Upper lobe of left lung (tissue), 6 donors: ENCODE measurements around the gene ABL2. TPM values are rescaled to one million over a fixed set of nuclear protein-coding genes. Genes with fewer than 3 reads are reported as not detected.
"Not testable (repeated sequence)": the region's sequence is repeated elsewhere in the genome, so short reads cannot be mapped to it uniquely, and the experiment has no call there.

Source experiments
- ATAC-seq, 2 donors: fragments of 200-7000 bp; cut with Tn5 transposase; one replicate each; pipeline ENCODE4 v1.9.1; 2022; ENCODE audit warnings: mild to moderate bottlenecking in 2 of 2, moderate library complexity in 2 of 2; ENCODE audit not compliant: low FRiP score in 2 of 2
- DNase-seq, 2 donors: peaks; one replicate each; pipeline ENCODE4 v3.0.0-alpha.2; 2019 to 2020
- H3K27ac ChIP-seq, 4 donors: fragments of 200-600 bp; sonication (generic); one replicate each; pipeline ENCODE4 v1.5.1; 2016 to 2019
- H3K27me3 ChIP-seq, 4 donors: fragments of 200-600 bp; sonication (generic); one replicate each; pipeline ENCODE4 v1.5.1; 2017 to 2019
- H3K36me3 ChIP-seq, 4 donors: fragments of 200-600 bp; sonication (generic); one replicate each; pipeline ENCODE4 v1.5.1; 2016 to 2019
- H3K4me1 ChIP-seq, 4 donors: fragments of 200-600 bp; sonication (generic); one replicate each; pipeline ENCODE4 v1.5.1; 2018 to 2019
- H3K4me3 ChIP-seq, 4 donors: fragments of 200-600 bp; sonication (generic); one replicate each; pipeline ENCODE4 v1.5.1; 2017 to 2019; ENCODE audit warnings: mild to moderate bottlenecking in 2 of 4, moderate library complexity in 1 of 4
- H3K9me3 ChIP-seq, 4 donors: fragments of 200-600 bp; sonication (generic); one replicate each; pipeline ENCODE4 v1.5.1; 2018 to 2019
- CTCF ChIP-seq, 6 experiments: fragments of 450-650 bp in 4 of 6; fragments of 200-600 bp in 2 of 6; sonication (generic) in 2 of 6; IDR thresholded peaks; one replicate each; pipeline ENCODE4 v1.5.1; 2016 to 2019; ENCODE audit warnings: antibody characterized with exemption in 6 of 6
- EP300 ChIP-seq, 4 donors: sonication (generic); formaldehyde crosslinking; IDR thresholded peaks; one replicate each; pipeline ENCODE4 v1.5.1; 2017; ENCODE audit warnings: antibody characterized with exemption in 4 of 4, control low read depth in 2 of 4
- POLR2A ChIP-seq, 4 donors: fragments of 450-650 bp; IDR thresholded peaks; one replicate each; pipeline ENCODE4 v1.5.1; 2016 to 2017; ENCODE audit warnings: antibody characterized with exemption in 4 of 4, mild to moderate bottlenecking in 2 of 4
- POLR2AphosphoS5 ChIP-seq, 2 donors: sonication (generic); formaldehyde crosslinking; IDR thresholded peaks; one replicate each; pipeline ENCODE4 v1.5.1; 2017; ENCODE audit warnings: antibody characterized with exemption in 2 of 2
- WGBS, 2 donors: methylation state at CpG; one replicate each; pipeline ENCODE4 v1.1.5; 2017 to 2018; 5-methylcytosine and 5-hydroxymethylcytosine counted together
- total RNA-seq, 6 donors: library from RNA; depleted of rRNA in 4 of 6; stranded (reverse); fragments of >200 nt in 4 of 6; gene quantifications; one replicate each; pipeline versions ENCODE4 v1.1.0 to v1.2.1, GENCODE V29; 2016 to 2021
- donor health status: DM: no; HTN: no; CAD: no; lungs with moderate emphysema.
- donor health status: DM: no; HTN: yes; CAD: no; lungs with severe emphysema.

ABL2 gene
- total RNA-seq, 6 donors from 2014 or later, result 17.2 to 31.3 (median 22.9) TPM

- H3K36me3 ChIP-seq, result no peaks in the 10 kb centered on the region
- peaks cover 0 to 32% (median 13%) of the 10 kb centered on the region in 4 donors for H3K4me1 ChIP-seq
- DNase-seq (no peak), ATAC-seq (peak in 1 of 2 donors; percentile 64)
- no peak overlapping the region for H3K27ac ChIP-seq
- no peaks in the 10 kb centered on the region for H3K9me3 ChIP-seq
- no peaks in the 10 kb centered on the region for H3K27me3 ChIP-seq
- no peak for TF ChIP-seq EP300 (IDR thresholded peaks at IDR 0.05)
- no peak for TF ChIP-seq POLR2A (IDR thresholded peaks at IDR 0.05)
- no peak for TF ChIP-seq CTCF (IDR thresholded peaks at IDR 0.05)
- no peak for TF ChIP-seq POLR2AphosphoS5 (IDR thresholded peaks at IDR 0.05)
- H3K4me3 ChIP-seq, result no peak overlapping the region
- 80 to 83% methylated on average over 3 to 5 of the region's 5 CpGs for WGBS, 2 donors
Measured at GRCh38 chr1:179137617-179138255, 91.7 kb downstream of the ABL2 start.

GRCh38 chr1:179135707-179136106 is 93.8 kb downstream of the ABL2 start:
- H3K27me3 ChIP-seq, H3K9me3 ChIP-seq, H3K27ac ChIP-seq, H3K4me3 ChIP-seq, ATAC-seq, H3K36me3 ChIP-seq: not testable (repeated sequence)
- H3K4me1 ChIP-seq, result peaks cover 0 to 24% (median 6%) of the 10 kb centered on the region in 4 donors
- DNase-seq, result peak in 1 of 2 donors; percentile 63
- 95% methylated on average over 16 of the region's 28 CpGs; no CpG with 5 or more reads in 1 of the 2 donors for WGBS, 2 donors

GRCh38 chr1:179135168-179135567 is 94.3 kb downstream of the ABL2 start:
- H3K27me3 ChIP-seq, H3K36me3 ChIP-seq, ATAC-seq, H3K4me3 ChIP-seq, H3K27ac ChIP-seq, H3K9me3 ChIP-seq: not testable (repeated sequence)
- H3K4me1 ChIP-seq, result peaks cover 0 to 19% (median 2%) of the 10 kb centered on the region in 4 donors
- 100% methylated on average over 2 to 6 of the region's 27 CpGs for WGBS, 2 donors
- peak in 1 of 2 donors; percentile 49 for DNase-seq

GRCh38 chr1:179129702-179130473 is 99.6 kb downstream of the ABL2 start:
- no peak for DNase-seq
- no peaks in the 10 kb centered on the region for H3K27me3 ChIP-seq
- peaks cover 0 to 8% (median 0%) of the 10 kb centered on the region in 4 donors for H3K36me3 ChIP-seq
- H3K4me1 ChIP-seq, result peaks cover 5 to 27% (median 15%) of the 10 kb centered on the region in 4 donors
- H3K9me3 ChIP-seq, result no peaks in the 10 kb centered on the region
- WGBS, 2 donors, result 75 to 76% methylated on average over 10 of the region's 10 CpGs
- peak; percentile 75 to 81 for ATAC-seq
- peak overlapping the region; percentile 36 to 79 (median 62) for H3K27ac ChIP-seq
- H3K4me3 ChIP-seq, result peak overlapping the region in 3 of 4 donors; percentile 13 to 38 (median 15)
- TF ChIP-seq POLR2AphosphoS5 (IDR thresholded peaks at IDR 0.05) (no peak), POLR2A (IDR thresholded peaks at IDR 0.05) (no peak), CTCF (IDR thresholded peaks at IDR 0.05) (no peak), EP300 (IDR thresholded peaks at IDR 0.05) (no peak)

- no peak for ATAC-seq
- 66 to 84% methylated on average over 4 of the region's 4 CpGs for WGBS, 2 donors
- TF ChIP-seq CTCF (IDR thresholded peaks at IDR 0.05) (no peak), POLR2AphosphoS5 (IDR thresholded peaks at IDR 0.05) (no peak)
Measured at GRCh38 chr1:179128520-179128919, 101.0 kb downstream of the ABL2 start.

More at GRCh38 chr1:179128520-179128919, 101.0 kb downstream of the ABL2 start:
- no peak overlapping the region for H3K4me3 ChIP-seq
- H3K9me3 ChIP-seq, result no peaks in the 10 kb centered on the region
- H3K36me3 ChIP-seq, result peaks cover 0 to 12% (median 0%) of the 10 kb centered on the region in 4 donors
- H3K4me1 ChIP-seq, result peaks cover 5 to 27% (median 15%) of the 10 kb centered on the region in 4 donors
- peak overlapping the region in 1 of 4 donors; percentile 79 for H3K27ac ChIP-seq
- H3K27me3 ChIP-seq, result no peaks in the 10 kb centered on the region
- DNase-seq, result no peak
